Measurements from ENCODE around the gene LRSAM1. TPM values are rescaled to one million over a fixed set of nuclear protein-coding genes. Genes with fewer than 3 reads are reported as not detected.

The LRSAM1 gene
- polyA plus RNA-seq, 1 experiment, result 5.2 TPM

DNA sequence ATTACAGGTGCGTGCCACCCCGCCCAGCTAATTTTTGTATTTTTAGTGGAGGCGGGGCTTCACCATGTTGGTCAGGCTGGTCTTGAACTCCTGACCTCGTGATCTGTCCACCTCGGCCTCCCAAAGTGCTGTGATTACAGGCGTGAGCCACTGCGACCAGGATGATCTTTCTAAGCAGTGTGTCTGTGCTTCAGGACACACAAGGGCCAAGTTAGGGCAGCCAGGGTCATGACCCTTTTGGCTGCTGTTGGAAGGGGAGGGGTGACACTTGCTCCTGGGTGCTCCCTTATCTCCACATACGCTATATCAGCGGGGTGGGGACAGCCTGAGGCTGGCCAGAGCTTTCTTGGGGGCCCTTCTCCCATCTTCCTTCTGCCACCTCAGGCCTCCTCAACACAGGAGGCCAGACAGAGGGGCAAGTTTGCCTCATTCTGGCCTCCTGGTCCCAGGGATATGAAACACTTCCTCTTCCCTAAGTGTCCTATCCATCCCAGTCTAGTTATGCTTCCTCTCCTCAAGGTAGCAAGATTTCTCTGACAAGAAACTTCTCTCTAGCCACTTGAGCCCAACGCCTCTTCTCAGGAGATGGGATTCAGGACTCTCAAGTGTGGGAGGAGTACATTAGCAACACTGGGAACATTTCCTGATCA, 29.1 kb upstream of the LRSAM1 start:
- POLR2A ChIA-PET, result no interaction called here
- Histone ChIP-seq H3K36me3 (ENCODE audit: control insufficient read depth, insufficient read depth, low read length) (no peaks in the 10 kb centered on the region), H3K27me3 (ENCODE audit: control insufficient read depth, insufficient read depth, low read length) (no peaks in the 10 kb centered on the region), H3K4me3 (ENCODE audit: low read depth, low read length) (no peak overlapping the region)
- CTCF ChIA-PET, result no interaction called here
- DNase-seq (ENCODE audit: low read depth), result no peak
- TF ChIP-seq, protein P1, sequence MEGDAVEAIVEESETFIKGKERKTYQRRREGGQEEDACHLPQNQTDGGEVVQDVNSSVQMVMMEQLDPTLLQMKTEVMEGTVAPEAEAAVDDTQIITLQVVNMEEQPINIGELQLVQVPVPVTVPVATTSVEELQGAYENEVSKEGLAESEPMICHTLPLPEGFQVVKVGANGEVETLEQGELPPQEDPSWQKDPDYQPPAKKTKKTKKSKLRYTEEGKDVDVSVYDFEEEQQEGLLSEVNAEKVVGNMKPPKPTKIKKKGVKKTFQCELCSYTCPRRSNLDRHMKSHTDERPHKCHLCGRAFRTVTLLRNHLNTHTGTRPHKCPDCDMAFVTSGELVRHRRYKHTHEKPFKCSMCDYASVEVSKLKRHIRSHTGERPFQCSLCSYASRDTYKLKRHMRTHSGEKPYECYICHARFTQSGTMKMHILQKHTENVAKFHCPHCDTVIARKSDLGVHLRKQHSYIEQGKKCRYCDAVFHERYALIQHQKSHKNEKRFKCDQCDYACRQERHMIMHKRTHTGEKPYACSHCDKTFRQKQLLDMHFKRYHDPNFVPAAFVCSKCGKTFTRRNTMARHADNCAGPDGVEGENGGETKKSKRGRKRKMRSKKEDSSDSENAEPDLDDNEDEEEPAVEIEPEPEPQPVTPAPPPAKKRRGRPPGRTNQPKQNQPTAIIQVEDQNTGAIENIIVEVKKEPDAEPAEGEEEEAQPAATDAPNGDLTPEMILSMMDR (IDR thresholded peaks at IDR 0.05; ENCODE audit: insufficient read depth, low read depth, low read length), result no peak

DNA sequence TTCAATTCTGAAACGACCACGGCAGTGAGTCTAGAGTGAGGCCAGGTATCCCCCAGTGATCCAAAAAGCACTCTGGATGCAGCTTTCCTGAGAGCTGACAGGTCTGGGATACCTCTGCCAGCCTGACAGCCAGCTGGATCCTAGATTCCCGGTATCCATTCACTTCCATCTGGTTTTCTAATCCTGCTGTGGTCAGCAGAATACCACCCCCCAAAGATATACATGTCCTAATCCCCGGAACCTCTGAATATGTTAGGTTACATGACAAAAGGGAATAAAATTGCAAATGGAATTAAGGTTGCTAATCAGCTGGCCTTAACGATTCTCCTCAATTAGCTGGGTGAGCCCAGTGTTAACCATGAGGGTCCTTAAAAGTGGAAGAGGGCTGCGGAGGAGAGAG, 28.5 kb upstream of the LRSAM1 start:
- CTCF ChIA-PET, result no interaction called here
- DNase-seq (ENCODE audit: low read depth), result no peak
- H3K36me3 ChIP-seq (ENCODE audit: control insufficient read depth, insufficient read depth, low read length), result no peaks in the 10 kb centered on the region
- H3K4me3 ChIP-seq (ENCODE audit: low read depth, low read length), result peak overlapping the region; percentile 83
- H3K27me3 ChIP-seq (ENCODE audit: control insufficient read depth, insufficient read depth, low read length), result no peaks in the 10 kb centered on the region
- TF ChIP-seq, protein P1 (IDR thresholded peaks at IDR 0.05; ENCODE audit: insufficient read depth, low read depth, low read length), result no peak
- POLR2A ChIA-PET, result no interaction called here

DNA sequence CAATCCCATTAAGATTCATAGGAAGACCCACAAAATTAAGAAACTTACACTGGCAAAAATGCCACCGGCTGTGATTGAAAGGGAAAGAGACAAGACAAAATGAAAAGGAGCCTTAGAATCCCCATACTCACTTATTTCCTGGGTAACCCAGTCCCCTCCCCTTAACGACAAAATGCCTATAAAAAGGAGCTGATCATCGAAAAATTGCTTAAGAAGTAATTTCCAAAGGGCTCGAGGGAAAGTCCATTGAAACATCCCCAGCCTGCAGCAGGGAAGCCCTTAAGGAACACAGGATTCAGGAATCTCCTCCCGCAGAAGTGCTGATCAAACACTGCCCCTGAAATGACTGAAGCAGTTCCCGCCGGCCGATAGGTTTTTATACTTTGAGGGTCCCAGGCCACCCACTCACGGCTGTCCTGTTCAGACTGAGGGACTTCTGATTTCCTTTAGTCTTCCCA, 27.8 kb upstream of the LRSAM1 start:
- POLR2A ChIA-PET, result no interaction called here
- Histone ChIP-seq H3K4me3 (ENCODE audit: low read depth, low read length) (peak overlapping the region; percentile 83), H3K27me3 (ENCODE audit: control insufficient read depth, insufficient read depth, low read length) (no peaks in the 10 kb centered on the region), H3K36me3 (ENCODE audit: control insufficient read depth, insufficient read depth, low read length) (no peaks in the 10 kb centered on the region; the same call in none of the 2 replicates)
- CTCF ChIA-PET, result interaction anchor here (0.9 kb wide), 1 partner anchor 16 kb away, joined by 3 read pairs; no protein-coding TSS in a partner anchor
- TF ChIP-seq, protein P1 (IDR thresholded peaks at IDR 0.05; ENCODE audit: insufficient read depth, low read depth, low read length), result no peak
- no peak for DNase-seq (ENCODE audit: low read depth)

DNA sequence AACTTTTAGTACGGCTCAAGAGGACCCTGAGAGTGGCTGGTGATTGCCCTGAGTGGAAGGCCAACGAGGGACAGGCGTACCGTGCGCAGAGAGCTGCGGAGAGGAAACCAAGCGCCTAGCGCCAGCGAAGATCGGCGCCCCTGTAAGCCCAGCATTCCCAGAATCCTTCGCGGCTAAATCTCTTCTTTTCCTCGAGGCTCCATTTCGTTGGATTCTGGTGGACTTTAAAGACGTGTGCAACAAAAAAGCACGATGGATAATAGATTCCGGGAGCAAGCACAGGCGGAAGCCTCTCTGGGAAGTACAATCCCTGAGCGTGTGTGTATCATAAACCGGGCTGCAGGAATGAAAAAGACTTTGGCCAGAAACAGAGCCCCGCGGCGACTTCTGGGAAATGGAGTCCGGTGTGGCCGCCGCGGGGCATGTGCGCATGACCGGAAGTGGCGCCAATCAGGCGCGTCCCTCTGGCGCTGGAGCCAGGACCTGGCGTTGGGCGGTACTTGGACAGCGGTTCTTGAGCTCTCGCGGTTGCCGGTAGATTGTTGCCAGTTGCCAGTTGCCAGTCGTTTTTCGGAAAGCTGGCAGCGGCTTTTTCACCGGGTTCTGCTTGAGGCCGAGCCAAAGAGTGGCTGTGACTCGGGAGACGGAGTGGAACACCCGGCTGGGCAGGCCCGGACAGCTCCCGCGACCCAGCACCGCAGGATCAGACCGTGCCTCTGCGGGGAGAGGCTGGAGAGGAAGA, 27.2 kb upstream of the LRSAM1 start, which contains the start of gene ZNF79:
ZNF79 (plus strand) TSS at position 449 of the 742 bp plus-strand sequence. CDS start 406 bp downstream, outside the sequence.
- peak within 1 kb of the TSS; percentile 83 for H3K4me3 ChIP-seq (ENCODE audit: low read depth, low read length)
- no peaks in the 10 kb centered on the region for H3K27me3 ChIP-seq (ENCODE audit: control insufficient read depth, insufficient read depth, low read length)
- ChIA-PET POLR2A (interaction anchor here (0.6 to 0.8 kb wide), 2 partner anchors 27 to 36 kb away, joined by 3 to 11 read pairs; partner anchors contain the start of gene LRSAM1), CTCF (interaction anchor here (0.9 kb wide), 2 partner anchors 16 to 27 kb away, joined by 3 to 4 read pairs; no protein-coding TSS in a partner anchor)
- peak; percentile 56 for DNase-seq (ENCODE audit: low read depth)
- H3K36me3 ChIP-seq (ENCODE audit: control insufficient read depth, insufficient read depth, low read length), result peaks cover 1% of the 10 kb centered on the region
- TF ChIP-seq, protein P1 (IDR thresholded peaks at IDR 0.05; ENCODE audit: insufficient read depth, low read depth, low read length), result no peak

DNA sequence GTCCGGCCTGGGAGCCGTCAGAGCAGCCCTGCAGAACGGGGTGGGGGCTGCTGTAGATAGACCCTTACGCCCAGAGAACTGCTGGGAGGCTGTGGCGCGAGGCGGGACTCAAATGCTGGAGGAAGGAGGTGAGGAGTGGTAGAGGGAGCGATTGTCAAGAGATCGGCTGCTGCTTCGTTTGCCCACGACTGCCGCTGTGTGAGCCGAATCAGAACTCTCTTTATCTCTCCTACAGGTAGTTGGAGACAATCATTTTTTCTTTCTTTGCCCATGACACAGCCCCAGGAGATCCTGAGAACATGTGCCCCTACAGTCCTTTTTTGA, 26.7 kb upstream of the LRSAM1 start:
- TF ChIP-seq, protein P1 (IDR thresholded peaks at IDR 0.05; ENCODE audit: insufficient read depth, low read depth, low read length), result no peak
- Histone ChIP-seq H3K27me3 (ENCODE audit: control insufficient read depth, insufficient read depth, low read length) (no peaks in the 10 kb centered on the region), H3K36me3 (ENCODE audit: control insufficient read depth, insufficient read depth, low read length) (peaks cover 1% of the 10 kb centered on the region), H3K4me3 (ENCODE audit: low read depth, low read length) (peak overlapping the region; percentile 83)
- ChIA-PET CTCF (interaction anchor here (0.9 kb wide), 1 partner anchor 27 kb away, joined by 4 read pairs; no protein-coding TSS in a partner anchor), POLR2A (interaction anchor here (0.8 kb wide), 1 partner anchor 27 kb away, joined by 3 read pairs; the partner anchor contains the start of gene LRSAM1)
- DNase-seq (ENCODE audit: low read depth), result no peak
